ENCODE results near the gene KCNK6. TPM values are rescaled to one million over a fixed set of nuclear protein-coding genes. Genes with fewer than 3 reads are reported as not detected.

Gene KCNK6
- total and polyA plus RNA-seq, 2 of the 8 experiments (the other 6 are each of a cell fraction or from before 2014, with no cell fraction given) = 10.6 to 13.3 TPM

DNA sequence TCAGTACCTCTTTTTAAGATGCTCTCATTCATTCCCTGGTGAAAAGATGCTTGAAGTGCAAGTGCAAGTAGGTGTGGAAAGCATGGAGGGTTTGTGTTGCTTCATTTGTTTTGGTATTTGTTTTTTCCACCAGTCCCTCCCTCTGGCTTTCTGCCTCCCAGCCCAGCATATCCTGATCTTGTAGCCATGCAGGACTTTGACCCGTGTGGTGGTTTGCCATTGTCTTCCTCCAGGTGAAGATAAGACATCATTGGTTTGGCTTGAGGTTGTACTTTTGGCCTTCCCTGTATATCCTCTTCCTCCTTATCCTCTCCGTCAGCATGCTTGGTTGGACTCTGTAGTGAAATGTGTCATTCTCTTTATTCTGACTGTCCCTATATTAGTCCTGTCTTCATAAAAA lies 46.1 kb upstream of the KCNK6 start (continued):
- TF ChIP-seq TAF7 (optimal IDR thresholded peaks at IDR 0.05; ENCODE audit: borderline replicate concordance, low read depth, low read length) (no peak), EGR1 (IDR thresholded peaks at IDR 0.05; ENCODE audit: borderline replicate concordance, low read depth, low read length) (no peak), SP4 (IDR thresholded peaks at IDR 0.05; ENCODE audit: low read length) (no peak)

Data from H1 (cell line).